ENCODE measurements around the gene YIPF7. TPM values are rescaled to one million over a fixed set of nuclear protein-coding genes. Genes with fewer than 3 reads are reported as not detected.
A peak's percentile ranks its signal among the peaks of the same experiment; 100 is the strongest.

Gene YIPF7
- total and polyA plus RNA-seq, 9 of the 15 experiments (the other 6 are each of a cell fraction or from before 2014, with no cell fraction given) = 0.14 TPM; not detected in 8

DNA sequence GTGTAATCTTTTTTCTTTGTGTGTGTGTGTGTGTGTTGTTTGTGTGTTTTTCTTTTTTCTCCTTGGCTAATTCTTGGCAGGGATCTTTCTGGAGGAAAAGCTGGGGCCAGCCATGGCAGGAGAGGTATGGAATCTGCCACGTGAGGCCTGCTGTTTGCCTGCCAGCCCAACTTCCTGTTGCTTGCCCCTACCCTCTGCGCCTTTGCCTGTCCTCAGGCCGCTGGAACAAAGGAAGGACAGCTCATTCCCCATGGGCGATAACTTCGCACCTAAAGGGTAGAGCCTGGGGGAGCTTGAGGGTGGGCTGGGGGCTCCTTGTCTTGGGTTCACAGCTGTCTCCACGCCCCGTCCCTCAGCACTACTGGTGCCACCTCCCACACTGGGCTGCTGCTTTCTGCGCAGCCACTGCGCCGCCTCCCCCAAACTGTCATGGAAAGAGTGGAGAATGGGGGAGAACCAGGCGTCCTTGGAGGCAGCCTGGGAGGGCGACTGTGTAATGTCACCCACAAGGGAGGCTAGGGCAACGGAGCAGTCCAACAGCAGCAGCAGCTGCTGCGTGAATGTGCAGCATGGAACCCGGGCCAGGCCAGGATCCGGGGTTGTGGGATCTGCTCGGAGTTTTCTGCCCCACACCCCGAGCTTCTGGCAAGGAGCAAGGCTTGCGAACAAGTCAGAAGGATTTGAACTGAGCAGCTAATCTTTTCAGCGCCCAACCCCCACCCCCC lies 12.3 kb upstream of the YIPF7 start:
- Histone ChIP-seq H3K79me2 (ENCODE audit: control insufficient read depth, insufficient read depth, low read length) (no peaks in the 10 kb centered on the region), H3K9me1 (ENCODE audit: control insufficient read depth, insufficient read depth, low read length) (no peaks in the 10 kb centered on the region), H3K4me3 (no peak overlapping the region), H3K27ac (ENCODE audit: extremely low read depth, low read depth, low read length) (no peak overlapping the region), H2AFZ (ENCODE audit: low read depth, low read length) (peak overlapping the region; percentile 52; the same call in 1 of the 2 replicates), H3K9ac (ENCODE audit: insufficient read depth in 1 of 2, low read depth in 2 of 2, low read length in 2 of 2) (no peak overlapping the region; a peak in 1 of 4 replicates), H3K36me3 (ENCODE audit: control insufficient read depth, insufficient read depth, low read length) (no peaks in the 10 kb centered on the region), H3K9me3 (replicated peaks; ENCODE audit: control insufficient read depth, insufficient read depth, low read depth, low read length) (no peaks in the 10 kb centered on the region), H3K27me3 (ENCODE audit: control insufficient read depth in 2 of 2, insufficient read depth in 2 of 2, low read length in 2 of 2) (no peaks in the 10 kb centered on the region), H3K4me2 (ENCODE audit: insufficient read depth, low read length) (no peak overlapping the region), H4K20me1 (replicated peaks; ENCODE audit: control insufficient read depth, insufficient read depth, low read length) (no peaks in the 10 kb centered on the region), H3K4me1 (replicated peaks in 1 of 2; ENCODE audit: control insufficient read depth in 2 of 2, insufficient read depth in 2 of 2, low read length in 2 of 2) (peaks cover 0 to 5% of the 10 kb centered on the region in 2 experiments; a peak in 1 of 5 replicates)
- ChIA-PET POLR2A (no interaction called here), CTCF (ENCODE audit: low intra/inter-chr PET ratio) (no interaction called here)
- FAIRE-seq (no peak), ATAC-seq (peak; percentile 47), DNase-seq (ENCODE audit: extremely low read depth in 1 of 4, low spot score in 3 of 4) (no peak)
- intact Hi-C loops (cut with micrococcal nuclease) = no loop called here
- BruUV-seq (replicated peaks) = no TSS peak
- WGBS (ENCODE audit: insufficient coverage, low coverage, missing lambda C conversion rate) = 37% methylated on average over 16 of the region's 20 CpGs
- in situ Hi-C loops (cut with MboI) = no loop called here
- no peak for TF ChIP-seq PHTF2 (CRISPR knock-in tag; IDR thresholded peaks at IDR 0.05)
- no peak for TF ChIP-seq KLF1 (tag; IDR thresholded peaks at IDR 0.05)
- no peak for TF ChIP-seq RUNX1 (IDR thresholded peaks at IDR 0.05; ENCODE audit: low read depth)
- no peak for TF ChIP-seq NUFIP1 (IDR thresholded peaks at IDR 0.05; ENCODE audit: partially characterized antibody)
- TF ChIP-seq, protein P1, sequence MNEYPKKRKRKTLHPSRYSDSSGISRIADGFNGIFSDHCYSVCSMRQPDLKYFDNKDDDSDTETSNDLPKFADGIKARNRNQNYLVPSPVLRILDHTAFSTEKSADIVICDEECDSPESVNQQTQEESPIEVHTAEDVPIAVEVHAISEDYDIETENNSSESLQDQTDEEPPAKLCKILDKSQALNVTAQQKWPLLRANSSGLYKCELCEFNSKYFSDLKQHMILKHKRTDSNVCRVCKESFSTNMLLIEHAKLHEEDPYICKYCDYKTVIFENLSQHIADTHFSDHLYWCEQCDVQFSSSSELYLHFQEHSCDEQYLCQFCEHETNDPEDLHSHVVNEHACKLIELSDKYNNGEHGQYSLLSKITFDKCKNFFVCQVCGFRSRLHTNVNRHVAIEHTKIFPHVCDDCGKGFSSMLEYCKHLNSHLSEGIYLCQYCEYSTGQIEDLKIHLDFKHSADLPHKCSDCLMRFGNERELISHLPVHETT (CRISPR knock-in tag; conservative IDR thresholded peaks at IDR 0.05 in 1 of 2, IDR thresholded peaks at IDR 0.05 in 1 of 2) = no peak
- no peak for TF ChIP-seq FOXK2 (conservative IDR thresholded peaks at IDR 0.05 in 1 of 2, IDR thresholded peaks at IDR 0.05 in 1 of 2; ENCODE audit: low read depth in 2 of 2)
- no peak for TF ChIP-seq MAFG (tag; conservative IDR thresholded peaks at IDR 0.05)
- TF ChIP-seq PML (IDR thresholded peaks at IDR 0.05; ENCODE audit: low read length) = no peak
- no peak for TF ChIP-seq HNRNPUL1 (IDR thresholded peaks at IDR 0.05; ENCODE audit: low read length)
- TF ChIP-seq KDM5B (IDR thresholded peaks at IDR 0.05; ENCODE audit: insufficient replicate concordance, low read depth, low read length) = no peak
- no peak for TF ChIP-seq HIVEP1 (CRISPR knock-in tag; IDR thresholded peaks at IDR 0.05)
- TF ChIP-seq E2F4 (CRISPR knock-in tag; IDR thresholded peaks at IDR 0.05; ENCODE audit: low read depth) = no peak
- no peak for TF ChIP-seq U2AF1 (optimal IDR thresholded peaks at IDR 0.05; ENCODE audit: low read depth, low read length)
- no peak for TF ChIP-seq MEF2A (IDR thresholded peaks at IDR 0.05; ENCODE audit: control insufficient read depth, low read depth, low read length)
- TF ChIP-seq RCOR1 (IDR thresholded peaks at IDR 0.05; ENCODE audit: borderline replicate concordance in 1 of 2, low read depth in 2 of 2, low read length in 2 of 2) = no peak
- no peak for TF ChIP-seq JUN (IDR thresholded peaks at IDR 0.05; ENCODE audit: borderline replicate concordance, low read depth, low read length)
- no peak for TF ChIP-seq JUN (CRISPR knock-in tag; IDR thresholded peaks at IDR 0.05; ENCODE audit: borderline replicate concordance)
